Naive thymus-derived CD4-positive, alpha-beta T cell (primary cell): ENCODE data around the gene DZIP1L. TPM values are rescaled to one million over a fixed set of nuclear protein-coding genes. Genes with fewer than 3 reads are reported as not detected.
"Not testable (repeated sequence)": the region's sequence is repeated elsewhere in the genome, so short reads cannot be mapped to it uniquely, and the experiment has no call there.

ENCODE experiments used
- ATAC-seq: fragments of 150-1000 bp; cut with Tn5 transposase; 2 replicates; pipeline ENCODE4 v1.10.0; 2021; ENCODE audit warnings: mild to moderate bottlenecking, moderate library complexity
- CTCF ChIA-PET: fragments of 350-600 bp; sonication (Branson Sonifier 250); formaldehyde crosslinking; loops from one replicate; lab custom pipeline; 2021; ENCODE audit warnings: antibody characterized with exemption; lab: Charles Lee
- POLR2A ChIA-PET: fragments of 350-600 bp; sonication (Branson Sonifier 250); formaldehyde crosslinking; loops from one replicate; lab custom pipeline; 2021; ENCODE audit warnings: antibody characterized with exemption, inconsistent platforms; lab: Charles Lee
- DNase-seq, 9 donors: peaks; one replicate each; pipeline versions ENCODE4 v3.0.0 to v3.0.0-alpha.2; 2020 to 2022; ENCODE audit warnings: mixed read lengths in 1 of 9
- H3K27ac ChIP-seq: one replicate; pipeline ENCODE4 v1.7.0; 2013; ENCODE audit warnings: mild to moderate bottlenecking, low read depth, low read length, moderate library complexity
- H3K27me3 ChIP-seq, 2 donors: one replicate each; pipeline ENCODE4 v1.7.0; 2013; ENCODE audit warnings: low read length in 2 of 2, mild to moderate bottlenecking in 2 of 2, moderate library complexity in 2 of 2; ENCODE audit not compliant: control insufficient read depth in 2 of 2, insufficient read depth in 2 of 2
- H3K36me3 ChIP-seq, 3 experiments: 1 replicate in 2 of 3; 2 replicates in 1 of 3; pipeline ENCODE4 v1.7.0; 2013; ENCODE audit warnings: low read length in 3 of 3, mild to moderate bottlenecking in 3 of 3, moderate library complexity in 1 of 3; ENCODE audit not compliant: insufficient read depth in 3 of 3, control insufficient read depth in 2 of 3
- H3K4me1 ChIP-seq, 2 donors: one replicate each; pipeline ENCODE4 v1.7.0; 2013; ENCODE audit warnings: low read length in 2 of 2, mild to moderate bottlenecking in 2 of 2, moderate library complexity in 1 of 2; ENCODE audit not compliant: control insufficient read depth in 2 of 2, insufficient read depth in 2 of 2
- H3K4me3 ChIP-seq: 2 replicates; pipeline ENCODE4 v1.7.0; 2013; ENCODE audit warnings: mild to moderate bottlenecking, low read length
- H3K9me3 ChIP-seq, 3 experiments: 1 replicate in 2 of 3; 2 replicates in 1 of 3; pipeline ENCODE4 v1.7.0; 2013; ENCODE audit warnings: low read length in 3 of 3; ENCODE audit not compliant: control insufficient read depth in 2 of 3
- H3K27ac Mint-ChIP-seq, 9 donors: one replicate each; pipeline ENCODE4 v1.8.0; 2020 to 2022; ENCODE audit warnings: mixed read lengths in 9 of 9, mild to moderate bottlenecking in 8 of 9, moderate library complexity in 5 of 9, inconsistent platforms in 2 of 9
- H3K27me3 Mint-ChIP-seq, 5 donors: one replicate each; pipeline ENCODE4 v1.8.0; 2021 to 2022; ENCODE audit warnings: mixed read lengths in 5 of 5, mild to moderate bottlenecking in 1 of 5
- H3K36me3 Mint-ChIP-seq, 5 donors: one replicate each; pipeline ENCODE4 v1.8.0; 2020 to 2022; ENCODE audit warnings: mixed read lengths in 5 of 5, mild to moderate bottlenecking in 3 of 5, inconsistent platforms in 1 of 5
- H3K4me1 Mint-ChIP-seq, 7 donors: one replicate each; pipeline ENCODE4 v1.8.0; 2020 to 2022; ENCODE audit warnings: mixed read lengths in 7 of 7, mild to moderate bottlenecking in 3 of 7, inconsistent platforms in 1 of 7
- H3K4me3 Mint-ChIP-seq, 10 donors: one replicate each; pipeline ENCODE4 v1.8.0; 2020 to 2022; ENCODE audit warnings: mild to moderate bottlenecking in 10 of 10, mixed read lengths in 10 of 10, moderate library complexity in 6 of 10, inconsistent platforms in 2 of 10
- H3K9me3 Mint-ChIP-seq, 11 donors: one replicate each; pipeline ENCODE4 v1.8.0; 2020 to 2022; ENCODE audit warnings: mixed read lengths in 11 of 11, mild to moderate bottlenecking in 4 of 11, inconsistent platforms in 1 of 11, moderate library complexity in 1 of 11
- intact Hi-C, 2 donors: fragments of 100-400 bp; cut with micrococcal nuclease; formaldehyde crosslinking; loops; one replicate each; pipeline ENCODE4 v1.15.1; 2023
- polyA plus RNA-seq, 2 donors: library from polyadenylated mRNA; unstranded; fragments of 300-500 nt; fragmentation: Illumina TruSeq; gene quantifications; one replicate each; pipeline ENCODE4 v1.2.3, GENCODE V29; 2021
- total RNA-seq, 6 experiments: library from RNA in 5 of 6; stranded (reverse) in 5 of 6; gene quantifications; 1 replicate in 5 of 6; 2 replicates in 1 of 6; pipeline ENCODE4 v1.2.3 and lab custom pipeline; 2021 to 2026

DZIP1L gene
- total and polyA plus RNA-seq, 7 experiments from 2014 or later, result 0.15 TPM; not detected in 6

DNA sequence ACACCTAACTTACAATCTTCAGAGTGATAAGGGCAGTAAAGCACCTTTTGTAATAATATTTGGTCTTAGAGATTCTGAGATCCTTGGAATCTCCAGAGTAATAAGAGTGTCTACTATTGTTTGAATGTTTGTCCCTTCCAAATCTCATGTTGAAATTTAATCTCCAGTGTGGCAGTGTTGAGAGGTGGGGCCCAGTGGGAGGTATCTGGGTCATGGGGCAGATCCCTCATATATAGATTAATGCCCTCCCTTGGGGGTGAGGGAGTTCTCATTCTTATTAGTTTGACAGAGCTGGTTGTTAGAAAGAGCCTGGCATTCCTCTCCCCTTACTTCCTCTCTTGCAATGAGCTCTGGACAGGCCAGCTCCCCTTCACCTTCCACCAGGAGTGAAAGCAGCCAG is 16.0 kb downstream of the DZIP1L start:
- H3K36me3 ChIP-seq, result no peaks in the 10 kb centered on the region
- Mint-ChIP-seq H3K36me3 (no peaks in the 10 kb centered on the region), H3K4me1 (peaks cover 0 to 5% (median 0%) of the 10 kb centered on the region in 7 donors), H3K27me3 (peaks cover 0 to 24% (median 8%) of the 10 kb centered on the region in 5 donors), H3K9me3 (peaks cover 0 to 2% (median 0%) of the 10 kb centered on the region in 11 donors), H3K4me3 (no peak overlapping the region), H3K27ac (no peak overlapping the region)
- no peak for DNase-seq
- H3K27me3 ChIP-seq, result no peaks in the 10 kb centered on the region
- no peaks in the 10 kb centered on the region for H3K4me1 ChIP-seq
- ATAC-seq, result no peak
- CTCF ChIA-PET, result no interaction called here
- POLR2A ChIA-PET, result no interaction called here
- H3K4me3 ChIP-seq, result no peak overlapping the region
- no peaks in the 10 kb centered on the region for H3K9me3 ChIP-seq
- H3K27ac ChIP-seq, result no peak overlapping the region
- intact Hi-C loops, result no loop called here

DNA sequence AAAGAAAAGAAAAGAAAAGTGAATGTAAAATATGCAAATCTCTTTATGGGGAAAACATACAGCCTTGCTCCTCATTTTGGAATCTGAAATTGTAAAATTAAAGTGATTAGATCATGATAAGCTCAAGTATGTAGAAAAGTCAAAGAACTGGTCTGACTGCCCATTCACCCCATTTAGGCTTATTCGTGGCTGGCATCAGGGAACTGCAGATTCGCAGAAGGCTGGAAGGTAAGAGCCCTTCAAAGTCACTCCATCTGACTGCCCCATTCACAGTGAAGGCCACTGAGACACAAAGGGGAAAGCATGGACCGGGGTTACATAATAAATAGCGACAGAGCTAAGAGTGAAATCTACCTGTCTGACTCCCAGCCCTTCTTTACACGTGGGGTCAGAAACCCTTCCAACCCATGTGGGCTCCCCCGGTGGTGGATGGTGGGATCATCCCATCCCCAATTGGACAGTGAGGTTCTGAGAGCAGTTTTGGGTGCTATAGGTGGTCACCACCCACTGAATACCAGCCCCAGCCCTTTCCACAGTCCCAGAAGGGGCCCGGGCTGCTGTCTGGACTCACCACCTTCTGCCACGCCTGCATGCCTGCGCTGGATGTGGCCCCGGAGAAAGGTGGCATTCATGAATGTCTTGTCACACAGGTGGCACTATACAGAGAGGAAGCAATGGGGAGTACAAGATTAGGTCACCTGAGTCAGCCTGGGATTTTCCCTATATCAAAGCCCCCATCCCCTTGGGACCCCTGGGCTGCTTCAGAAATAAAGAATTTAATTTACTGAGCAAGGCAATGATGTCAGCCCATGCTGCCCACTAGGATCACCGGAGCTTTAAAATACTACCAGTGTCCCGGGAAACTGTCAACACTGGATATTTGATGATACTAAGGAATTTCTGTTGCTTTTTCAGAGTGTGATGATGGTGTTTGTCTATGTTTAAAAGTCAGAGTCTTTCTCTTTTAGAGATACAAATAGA is 17.9 kb downstream of the DZIP1L start:
- H3K9me3 Mint-ChIP-seq, result peaks cover 0 to 6% (median 0%) of the 10 kb centered on the region in 11 donors
- POLR2A ChIA-PET, result no interaction called here
- H3K4me1 ChIP-seq, result no peaks in the 10 kb centered on the region
- H3K4me3 ChIP-seq, result no peak overlapping the region
- ATAC-seq, result peak; percentile 3
- H3K36me3 ChIP-seq, result no peaks in the 10 kb centered on the region
- no peaks in the 10 kb centered on the region for H3K36me3 Mint-ChIP-seq
- no peak overlapping the region for H3K4me3 Mint-ChIP-seq
- DNase-seq, result no peak
- peaks cover 0 to 34% (median 8%) of the 10 kb centered on the region in 5 donors for H3K27me3 Mint-ChIP-seq
- H3K27me3 ChIP-seq, result no peaks in the 10 kb centered on the region
- no peaks in the 10 kb centered on the region for H3K9me3 ChIP-seq
- H3K27ac Mint-ChIP-seq, result no peak overlapping the region
- H3K27ac ChIP-seq, result no peak overlapping the region
- intact Hi-C loops, result no loop called here
- peaks cover 0 to 5% (median 0%) of the 10 kb centered on the region in 7 donors for H3K4me1 Mint-ChIP-seq
- CTCF ChIA-PET, result no interaction called here

DNA sequence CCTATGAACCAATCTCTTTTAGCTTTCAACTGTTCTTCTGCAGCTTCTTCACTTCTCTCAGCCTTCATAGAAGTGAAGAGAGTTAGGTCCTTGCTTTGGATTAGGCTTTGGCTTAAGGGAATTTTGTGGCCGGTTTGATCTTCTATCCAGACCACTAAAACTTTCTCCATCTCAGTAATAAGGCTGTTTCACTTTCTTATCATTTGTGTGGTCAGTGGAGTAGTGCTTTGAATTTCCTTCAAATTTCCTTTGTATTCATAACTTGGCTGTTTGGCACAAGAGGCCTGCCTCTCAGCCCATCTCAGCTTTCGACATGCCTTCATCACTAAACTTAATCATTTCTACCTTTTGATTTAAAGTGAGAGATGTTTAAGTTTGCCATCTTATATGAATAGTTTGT is 21.7 kb downstream of the DZIP1L start:
- no peak overlapping the region for H3K4me3 ChIP-seq
- H3K4me1 ChIP-seq, result no peaks in the 10 kb centered on the region
- Mint-ChIP-seq H3K27me3 (peaks cover 7 to 37% (median 15%) of the 10 kb centered on the region in 5 donors), H3K27ac (no peak overlapping the region), H3K4me3 (no peak overlapping the region), H3K36me3 (no peaks in the 10 kb centered on the region), H3K4me1 (peaks cover 0 to 2% (median 0%) of the 10 kb centered on the region in 7 donors), H3K9me3 (peaks cover 0 to 6% (median 0%) of the 10 kb centered on the region in 11 donors)
- intact Hi-C loops, result no loop called here
- CTCF ChIA-PET, result no interaction called here
- POLR2A ChIA-PET, result no interaction called here
- ATAC-seq (no peak), DNase-seq (no peak)
- no peaks in the 10 kb centered on the region for H3K27me3 ChIP-seq
- no peaks in the 10 kb centered on the region for H3K9me3 ChIP-seq
- H3K36me3 ChIP-seq, result no peaks in the 10 kb centered on the region
- no peak overlapping the region for H3K27ac ChIP-seq

DNA sequence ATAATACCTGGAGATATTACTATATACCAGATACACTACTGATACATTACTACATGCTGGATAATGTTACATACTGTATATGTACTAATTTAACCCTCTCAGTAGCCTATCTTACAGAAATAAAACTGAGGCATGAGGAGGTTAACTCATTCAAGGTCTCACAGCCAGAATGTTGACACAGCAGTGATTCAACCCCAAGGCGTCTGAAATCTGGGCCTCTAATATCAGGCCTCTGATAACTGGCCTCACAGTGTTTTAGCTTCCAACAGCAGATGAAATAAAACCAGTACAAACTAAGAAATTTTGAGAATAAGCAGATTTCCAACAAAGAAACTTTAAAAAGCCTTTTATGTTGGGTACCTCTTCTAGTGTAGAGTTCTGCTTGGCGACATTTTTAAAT is 23.4 kb downstream of the DZIP1L start:
- Mint-ChIP-seq H3K27me3 (peaks cover 7 to 43% (median 15%) of the 10 kb centered on the region in 5 donors), H3K4me1 (peaks cover 0 to 2% (median 0%) of the 10 kb centered on the region in 7 donors), H3K9me3 (peaks cover 0 to 6% (median 0%) of the 10 kb centered on the region in 11 donors), H3K36me3 (no peaks in the 10 kb centered on the region), H3K4me3 (no peak overlapping the region), H3K27ac (no peak overlapping the region)
- Histone ChIP-seq H3K27me3 (no peaks in the 10 kb centered on the region), H3K4me1 (no peaks in the 10 kb centered on the region), H3K36me3 (no peaks in the 10 kb centered on the region), H3K4me3 (no peak overlapping the region), H3K27ac (no peak overlapping the region), H3K9me3 (no peaks in the 10 kb centered on the region)
- DNase-seq (no peak), ATAC-seq (no peak)
- CTCF ChIA-PET, result no interaction called here
- intact Hi-C loops, result no loop called here
- POLR2A ChIA-PET, result no interaction called here

DNA sequence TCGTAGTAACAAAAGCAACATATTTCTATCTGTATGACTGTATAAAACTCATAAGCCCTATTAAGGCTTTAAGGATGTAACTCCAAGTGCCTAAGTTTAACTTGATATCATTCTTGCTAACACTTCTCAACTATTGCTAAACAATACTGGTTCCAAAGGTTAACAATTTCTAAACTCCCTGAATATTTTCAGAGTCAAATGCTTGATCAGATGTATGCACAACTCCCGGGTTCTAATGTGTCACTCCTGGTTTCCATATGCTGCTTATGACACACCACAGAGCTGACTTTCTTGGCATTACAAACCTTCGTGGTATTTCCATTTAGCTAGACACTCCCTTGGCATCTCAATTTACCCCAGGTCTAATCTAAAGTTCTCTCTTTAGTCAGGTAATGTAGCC is 26.3 kb downstream of the DZIP1L start:
- Mint-ChIP-seq H3K36me3 (no peaks in the 10 kb centered on the region), H3K4me1 (peaks cover 0 to 2% (median 0%) of the 10 kb centered on the region in 7 donors), H3K27ac (no peak overlapping the region), H3K4me3 (no peak overlapping the region), H3K27me3 (peaks cover 7 to 34% (median 11%) of the 10 kb centered on the region in 5 donors), H3K9me3 (peaks cover 0 to 6% (median 0%) of the 10 kb centered on the region in 11 donors)
- Histone ChIP-seq H3K9me3 (no peaks in the 10 kb centered on the region), H3K27me3 (no peaks in the 10 kb centered on the region), H3K27ac (no peak overlapping the region), H3K36me3 (no peaks in the 10 kb centered on the region), H3K4me1 (no peaks in the 10 kb centered on the region), H3K4me3 (no peak overlapping the region)
- intact Hi-C loops, result no loop called here
- no peak for ATAC-seq
- ChIA-PET CTCF (no interaction called here), POLR2A (no interaction called here)
- DNase-seq, result no peak

DNA sequence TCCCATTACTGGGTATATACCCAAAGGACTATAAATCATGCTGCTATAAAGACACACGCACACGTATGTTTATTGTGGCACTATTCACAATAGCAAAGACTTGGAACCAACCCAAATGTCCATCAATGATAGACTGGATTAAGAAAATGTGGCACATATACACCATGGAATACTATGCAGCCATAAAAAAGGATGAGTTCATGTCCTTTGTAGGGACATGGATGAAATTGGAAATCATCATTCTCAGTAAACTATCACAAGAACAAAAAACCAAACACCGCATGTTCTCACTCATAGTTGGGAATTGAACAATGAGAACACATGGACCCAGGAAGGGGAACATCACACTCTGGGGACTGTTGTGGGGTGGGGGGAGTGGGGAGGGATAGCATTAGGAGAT is 29.7 kb downstream of the DZIP1L start:
- H3K9me3 Mint-ChIP-seq, H3K27ac ChIP-seq, H3K27me3 ChIP-seq, intact Hi-C loops, H3K4me3 ChIP-seq, H3K4me1 ChIP-seq, ATAC-seq, H3K27ac Mint-ChIP-seq, DNase-seq, CTCF ChIA-PET, POLR2A ChIA-PET, H3K36me3 ChIP-seq, H3K36me3 Mint-ChIP-seq, H3K4me3 Mint-ChIP-seq, H3K9me3 ChIP-seq: not testable (repeated sequence)
- Mint-ChIP-seq H3K27me3 (peaks cover 7 to 20% (median 9%) of the 10 kb centered on the region in 5 donors), H3K4me1 (peaks cover 0 to 25% (median 18%) of the 10 kb centered on the region in 7 donors)
